Endothelial cell (in vitro differentiated cells): ENCODE data around the gene MAD1L1. TPM values are rescaled to one million over a fixed set of nuclear protein-coding genes. Genes with fewer than 3 reads are reported as not detected.

Source experiments
- DNase-seq: peaks from one replicate; pipeline ENCODE4 v3.0.0; 2021; ENCODE audit warnings: low spot score
- H3K27ac Mint-ChIP-seq: one replicate; pipeline ENCODE4 v1.8.0; 2021; ENCODE audit warnings: mixed read lengths, inconsistent platforms; ENCODE audit not compliant: unreplicated experiment
- H3K27me3 Mint-ChIP-seq: one replicate; pipeline ENCODE4 v1.8.0; 2021; ENCODE audit warnings: mild to moderate bottlenecking, moderate library complexity, mixed read lengths, inconsistent platforms; ENCODE audit not compliant: unreplicated experiment
- H3K36me3 Mint-ChIP-seq: one replicate; pipeline ENCODE4 v1.8.0; 2021; ENCODE audit warnings: mild to moderate bottlenecking, low read depth, mixed read lengths, inconsistent platforms; ENCODE audit not compliant: unreplicated experiment
- H3K4me1 Mint-ChIP-seq: one replicate; pipeline ENCODE4 v1.8.0; 2021; ENCODE audit warnings: mild to moderate bottlenecking, mixed read lengths, inconsistent platforms; ENCODE audit not compliant: unreplicated experiment
- H3K4me3 Mint-ChIP-seq: one replicate; pipeline ENCODE4 v1.8.0; 2021; ENCODE audit warnings: mild to moderate bottlenecking, mixed read lengths, inconsistent platforms; ENCODE audit not compliant: unreplicated experiment
- H3K9me3 Mint-ChIP-seq: one replicate; pipeline ENCODE4 v1.8.0; 2021; ENCODE audit warnings: mixed read lengths, inconsistent platforms; ENCODE audit not compliant: unreplicated experiment
- CTCF ChIP-seq: fragments of 200-600 bp; sonication (generic); IDR thresholded peaks from one replicate; pipeline ENCODE4 v1.5.0; 2021; ENCODE audit warnings: antibody characterized with exemption; ENCODE audit not compliant: unreplicated experiment
- total RNA-seq: library from RNA; stranded (reverse); fragmentation: NEBNext Ultra II Directional; extraction: Animal tissue kit (Norgen Biotek cat#: 25700); gene quantifications from one replicate; pipeline ENCODE4 v1.2.1, GENCODE V29; 2021; ENCODE audit not compliant: unreplicated experiment

MAD1L1 gene
- total RNA-seq, 1 donor from 2014 or later: 43.3 TPM

DNA sequence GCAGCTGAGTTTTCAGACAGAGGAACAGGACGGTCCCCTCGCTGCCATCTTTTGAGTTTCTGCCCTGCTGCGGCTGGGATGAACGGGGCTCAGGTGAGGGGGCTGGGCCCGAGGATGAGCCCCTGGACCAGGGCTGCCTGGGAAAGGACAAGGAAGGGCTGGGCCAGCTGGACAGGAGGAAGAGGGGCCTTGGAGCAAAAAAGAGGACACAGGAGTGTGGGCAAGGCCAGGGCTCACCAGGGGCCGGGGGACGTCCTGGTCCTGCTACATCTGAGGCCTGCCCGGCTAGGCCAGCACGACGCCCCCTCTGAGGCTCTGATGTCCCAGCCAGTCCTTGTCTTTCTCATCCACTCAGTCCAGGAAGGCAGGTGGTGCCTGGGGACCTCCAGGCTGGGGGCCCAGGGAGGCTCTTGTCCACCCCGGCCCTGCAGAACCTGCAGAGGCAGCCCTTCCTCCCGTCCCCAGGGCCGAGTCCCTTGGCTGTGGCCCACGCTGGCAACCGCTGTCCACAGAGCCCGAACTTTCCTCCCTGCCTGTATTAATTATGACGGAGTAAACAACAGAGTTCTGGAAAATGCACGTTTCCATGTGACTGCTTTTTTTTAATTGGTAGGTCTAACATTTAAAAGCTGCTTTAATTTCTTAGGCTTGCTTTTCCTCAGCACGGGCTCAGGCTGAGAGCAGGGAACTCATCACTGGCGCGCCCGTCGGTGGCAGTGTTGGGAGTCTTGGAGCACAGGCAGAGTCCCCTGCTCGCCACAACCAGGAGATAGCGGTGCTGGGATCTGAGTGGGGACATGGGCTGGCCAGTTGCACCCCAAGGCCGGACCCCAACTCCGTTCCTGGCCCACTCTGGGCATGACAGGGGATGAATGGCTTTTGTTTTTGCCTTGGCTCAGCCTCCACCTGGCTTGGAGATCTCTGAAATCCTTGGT, 375.0 kb downstream of the MAD1L1 start:
- no peak overlapping the region for H3K4me3 Mint-ChIP-seq
- peaks cover 10% of the 10 kb centered on the region for H3K4me1 Mint-ChIP-seq
- H3K36me3 Mint-ChIP-seq: no peaks in the 10 kb centered on the region
- no peak overlapping the region for H3K27ac Mint-ChIP-seq
- peaks cover 7% of the 10 kb centered on the region for H3K27me3 Mint-ChIP-seq
- TF ChIP-seq CTCF: no peak
- DNase-seq: no peak
- no peaks in the 10 kb centered on the region for H3K9me3 Mint-ChIP-seq

DNA sequence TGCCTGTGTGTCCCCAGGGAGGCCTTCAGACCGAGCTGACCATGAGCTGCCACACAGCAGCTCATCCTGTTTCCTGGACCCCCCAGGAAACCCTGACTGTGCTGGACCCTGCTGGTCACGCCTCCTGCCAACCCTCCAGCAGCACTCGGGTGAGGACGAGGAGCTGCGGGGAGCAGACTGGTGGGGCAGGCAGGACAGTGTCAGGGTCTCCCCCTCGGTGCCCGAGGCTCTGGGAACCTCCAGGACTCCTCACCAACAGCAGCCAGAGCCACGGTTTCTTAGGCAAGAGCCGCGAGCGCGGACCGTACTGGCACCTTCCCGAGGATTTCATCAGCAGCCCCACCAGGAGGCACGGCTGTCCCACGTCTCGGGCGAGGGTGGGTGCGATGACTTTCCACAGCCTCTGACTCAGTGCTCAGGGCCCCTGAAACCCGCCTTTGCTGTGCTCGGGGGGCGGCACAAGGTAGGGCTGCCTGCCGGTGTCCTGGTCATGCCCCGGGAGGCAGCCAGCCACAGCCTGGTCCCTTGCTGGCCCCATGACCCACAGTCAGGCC, 375.8 kb downstream of the MAD1L1 start:
- Mint-ChIP-seq H3K27ac (no peak overlapping the region), H3K4me3 (no peak overlapping the region), H3K4me1 (peaks cover 6% of the 10 kb centered on the region), H3K36me3 (no peaks in the 10 kb centered on the region), H3K27me3 (peaks cover 7% of the 10 kb centered on the region), H3K9me3 (no peaks in the 10 kb centered on the region)
- no peak for DNase-seq
- no peak for TF ChIP-seq CTCF

DNA sequence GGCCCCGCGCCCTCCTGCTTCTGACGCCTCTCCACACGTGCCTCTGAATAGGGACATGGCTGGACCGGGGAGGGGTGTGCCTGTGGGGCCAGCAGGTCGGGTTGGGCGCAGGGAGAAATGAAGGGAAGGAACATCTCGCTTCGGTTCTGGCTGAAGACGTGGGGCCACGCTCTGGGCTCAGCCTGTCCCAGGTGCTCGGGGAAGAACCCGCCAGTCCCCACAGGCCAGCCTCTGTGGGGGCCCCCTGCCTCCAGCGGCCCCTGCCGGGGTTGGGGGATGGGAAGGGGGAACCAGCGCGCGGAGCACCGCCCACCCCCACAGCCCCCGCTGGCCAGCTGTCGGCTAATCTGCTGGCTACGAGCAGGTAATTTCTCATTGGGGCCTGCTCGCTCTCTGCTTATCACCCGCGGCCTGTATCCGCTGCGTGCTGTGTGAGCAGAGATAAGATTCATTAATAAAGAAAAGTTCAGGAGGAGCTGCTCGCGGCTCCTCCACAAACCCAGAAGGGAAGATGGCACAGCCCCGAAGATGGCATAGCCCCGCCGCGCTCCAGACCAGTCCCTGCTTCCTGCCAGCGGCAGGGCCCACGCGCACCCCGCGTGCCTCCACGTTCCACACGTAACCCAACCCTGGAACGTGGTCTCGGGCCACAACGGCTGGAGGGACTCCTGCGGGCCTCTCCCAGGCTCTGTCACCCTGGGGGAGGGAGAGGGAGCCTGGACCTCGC, 376.4 kb downstream of the MAD1L1 start:
- H3K4me3 Mint-ChIP-seq: no peak overlapping the region
- peaks cover 6% of the 10 kb centered on the region for H3K4me1 Mint-ChIP-seq
- H3K36me3 Mint-ChIP-seq: no peaks in the 10 kb centered on the region
- H3K27me3 Mint-ChIP-seq: peaks cover 10% of the 10 kb centered on the region
- no peak for DNase-seq
- no peak for TF ChIP-seq CTCF
- H3K9me3 Mint-ChIP-seq: no peaks in the 10 kb centered on the region
- H3K27ac Mint-ChIP-seq: no peak overlapping the region

DNA sequence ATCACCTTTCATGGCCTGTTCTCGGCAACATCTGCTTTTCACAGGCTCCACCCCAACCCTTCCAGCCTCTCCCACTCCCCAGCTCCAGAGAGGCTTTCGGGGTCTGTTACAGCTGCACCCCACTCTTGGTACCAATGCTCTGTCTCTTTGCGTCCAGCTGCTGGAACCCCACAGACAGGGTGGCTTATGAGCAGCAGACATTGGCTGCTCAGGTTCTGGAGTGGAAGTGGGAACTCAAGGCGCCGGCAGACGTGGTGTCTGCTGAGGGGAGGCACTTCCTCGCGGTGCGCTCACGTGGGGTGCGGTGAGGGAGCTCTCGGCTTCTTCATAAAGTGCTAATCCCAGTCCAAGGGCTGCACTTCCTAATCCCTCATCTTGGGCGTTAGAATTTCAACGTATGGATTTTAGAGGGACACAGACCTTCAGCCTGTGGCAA, 377.0 kb downstream of the MAD1L1 start:
- H3K9me3 Mint-ChIP-seq: no peaks in the 10 kb centered on the region
- TF ChIP-seq CTCF: no peak
- DNase-seq: no peak
- H3K36me3 Mint-ChIP-seq: no peaks in the 10 kb centered on the region
- H3K4me1 Mint-ChIP-seq: peaks cover 5% of the 10 kb centered on the region
- peaks cover 9% of the 10 kb centered on the region for H3K27me3 Mint-ChIP-seq
- H3K27ac Mint-ChIP-seq: no peak overlapping the region
- no peak overlapping the region for H3K4me3 Mint-ChIP-seq
